Muscle of back (tissue), 13 donors: Measurements from ENCODE around the gene TREH. TPM values are rescaled to one million over a fixed set of nuclear protein-coding genes. Genes with fewer than 3 reads are reported as not detected.
"Not testable (repeated sequence)": the region's sequence is repeated elsewhere in the genome, so short reads cannot be mapped to it uniquely, and the experiment has no call there.

Experiments used
- DNase-seq, 3 donors: peaks; one replicate each; pipeline versions ENCODE4 v3.0.0 to v3.0.0-alpha.2; 2013
- long read RNA-seq, 9 donors: transcript quantifications; one replicate each; lab custom pipeline, GENCODE V29; 2026
- polyA plus RNA-seq, 10 donors: library from polyadenylated mRNA; unstranded; fragments of 120-200 nt; gene quantifications; one replicate each; pipeline ENCODE4 v1.2.1, GENCODE V29; 2013; ENCODE audit not compliant: insufficient read length in 10 of 10

Gene TREH, protein sequence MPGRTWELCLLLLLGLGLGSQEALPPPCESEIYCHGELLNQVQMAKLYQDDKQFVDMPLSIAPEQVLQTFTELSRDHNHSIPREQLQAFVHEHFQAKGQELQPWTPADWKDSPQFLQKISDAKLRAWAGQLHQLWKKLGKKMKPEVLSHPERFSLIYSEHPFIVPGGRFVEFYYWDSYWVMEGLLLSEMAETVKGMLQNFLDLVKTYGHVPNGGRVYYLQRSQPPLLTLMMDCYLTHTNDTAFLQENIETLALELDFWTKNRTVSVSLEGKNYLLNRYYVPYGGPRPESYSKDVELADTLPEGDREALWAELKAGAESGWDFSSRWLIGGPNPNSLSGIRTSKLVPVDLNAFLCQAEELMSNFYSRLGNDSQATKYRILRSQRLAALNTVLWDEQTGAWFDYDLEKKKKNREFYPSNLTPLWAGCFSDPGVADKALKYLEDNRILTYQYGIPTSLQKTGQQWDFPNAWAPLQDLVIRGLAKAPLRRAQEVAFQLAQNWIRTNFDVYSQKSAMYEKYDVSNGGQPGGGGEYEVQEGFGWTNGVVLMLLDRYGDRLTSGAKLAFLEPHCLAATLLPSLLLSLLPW
- under 1 TPM in 9 of 10 donors, not detected in 1; 0.05 to 0.75 (median 0.27) TPM for polyA plus RNA-seq
- long read RNA-seq, donor 1 = 0 reads
- long read RNA-seq, donor 2 = 0 reads
- long read RNA-seq, donor 3 = 0 reads
- long read RNA-seq, donor 4 = 0 reads
- long read RNA-seq, donor 5 = 0 reads
- long read RNA-seq, donor 6 = 0 reads
- long read RNA-seq, donor 7 = 0 reads
- long read RNA-seq, donor 8 = 0 reads
- long read RNA-seq, donor 9 = 0 reads

DNA sequence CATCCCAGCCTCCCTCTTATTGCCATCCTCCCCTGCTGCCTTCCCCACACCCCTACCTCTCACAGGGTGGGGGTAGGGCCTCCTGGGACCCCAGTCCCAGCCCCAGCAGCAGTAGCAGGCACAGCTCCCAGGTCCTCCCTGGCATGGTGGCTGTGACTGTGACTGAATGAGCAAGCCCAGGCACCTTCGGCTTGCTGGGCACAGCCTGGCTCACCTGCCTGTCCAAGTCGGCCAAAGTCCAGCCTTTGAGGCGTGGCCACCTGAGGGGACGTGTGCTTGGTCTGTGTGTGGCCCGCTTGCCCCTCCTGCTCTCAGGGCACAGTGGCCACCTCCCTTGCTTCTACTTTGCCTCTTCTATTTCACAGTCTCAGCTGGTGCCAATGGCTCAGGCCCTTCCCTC, at the start of gene TREH:
Gene TREH (minus strand): TSS at position 168 of the 400 bp plus-strand sequence. CDS start 23 bp downstream, at position 145.
- DNase-seq = no peak

DNA sequence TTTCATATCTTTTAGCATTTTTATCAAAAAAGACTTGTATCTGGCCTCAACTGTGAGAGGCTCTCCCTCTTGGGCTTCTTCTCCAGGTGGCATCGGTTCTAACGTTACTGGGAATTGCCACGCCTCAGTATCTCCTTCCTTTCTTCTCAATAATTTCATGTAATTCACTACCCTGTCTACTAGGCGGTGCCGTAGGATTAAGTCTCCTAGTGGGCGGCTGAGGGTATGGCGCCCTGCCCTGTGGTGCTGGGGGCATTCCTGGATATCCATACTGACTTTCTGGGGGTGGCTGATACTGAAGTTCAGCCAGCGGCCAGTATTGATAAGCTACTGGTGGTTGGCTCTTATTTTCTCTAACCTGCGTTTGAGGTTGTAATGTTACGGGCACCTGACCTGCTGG, 48.7 kb upstream of the TREH start:
- not testable (repeated sequence) for DNase-seq

DNA sequence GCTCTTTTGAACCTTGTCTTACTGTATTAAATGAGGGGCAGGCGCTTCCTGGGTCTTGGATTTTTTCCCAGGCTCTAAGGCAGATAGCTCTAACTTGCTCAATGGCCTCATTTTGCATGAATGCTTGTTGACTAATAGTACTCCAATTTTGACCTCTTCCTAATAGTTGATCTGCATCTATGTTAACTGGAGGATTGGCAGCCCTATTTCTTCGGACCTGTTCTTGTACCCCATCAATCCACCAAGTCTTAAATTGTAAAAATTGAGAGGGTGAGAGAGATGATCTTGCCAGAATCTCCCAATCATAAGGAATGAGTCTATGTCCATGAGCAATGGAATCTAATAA, 48.2 kb upstream of the TREH start:
- not testable (repeated sequence) for DNase-seq

DNA sequence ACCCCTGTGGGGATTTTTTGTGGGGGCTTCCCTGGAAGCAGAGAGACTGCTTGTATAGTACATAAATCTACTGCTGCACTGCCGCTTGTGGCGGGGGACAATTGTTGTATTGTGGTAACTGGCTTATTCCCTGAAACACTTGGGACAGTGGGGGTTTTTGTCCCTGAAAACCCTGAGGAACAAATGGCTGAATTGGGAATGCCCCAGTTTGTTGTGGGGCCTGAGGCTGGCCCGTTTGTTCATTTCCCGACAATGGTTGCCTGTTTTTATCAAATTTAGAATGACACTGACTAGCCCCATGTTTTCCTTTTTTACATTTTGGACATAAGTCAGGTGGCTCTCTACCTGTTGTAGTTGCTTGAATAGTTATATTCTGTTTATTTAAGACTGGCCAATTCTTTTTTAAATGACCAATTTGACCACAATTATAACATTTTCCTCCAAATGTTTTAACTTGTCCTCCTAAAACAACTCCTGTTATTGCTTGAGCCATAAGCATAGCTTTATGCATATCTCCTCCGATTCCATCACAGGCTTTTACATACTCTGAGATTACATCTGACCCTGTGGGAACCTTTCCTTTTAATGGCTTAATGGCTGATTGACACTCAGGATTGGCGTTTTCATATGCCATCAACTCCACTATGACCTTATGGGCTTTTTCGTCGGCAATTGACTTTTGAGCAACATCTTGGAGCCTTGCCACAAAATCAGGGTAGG, 47.7 kb upstream of the TREH start:
- DNase-seq = not testable (repeated sequence)

DNA sequence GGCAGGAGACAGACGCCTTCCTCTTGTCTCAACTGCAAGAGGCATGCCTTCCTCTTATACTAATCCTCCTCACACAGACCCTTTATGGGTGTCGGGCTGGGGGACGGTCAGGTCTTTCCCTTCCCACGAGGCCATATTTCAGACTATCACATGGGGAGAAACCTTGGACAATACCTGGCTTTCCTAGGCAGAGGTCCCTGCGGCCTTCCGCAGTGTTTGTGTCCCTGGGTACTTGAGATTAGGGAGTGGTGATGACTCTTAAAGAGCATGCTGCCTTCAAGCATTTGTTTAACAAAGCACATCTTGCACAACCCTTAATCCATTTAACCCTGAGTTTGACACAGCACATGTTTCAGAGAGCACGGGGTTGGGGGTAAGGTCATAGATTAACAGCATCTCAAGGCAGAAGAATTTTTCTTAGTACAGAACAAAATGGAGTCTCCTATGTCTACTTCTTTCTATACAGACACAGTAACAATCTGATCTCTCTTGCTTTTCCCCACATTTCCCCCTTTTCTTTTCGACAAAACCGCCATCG, 42.1 kb upstream of the TREH start:
- not testable (repeated sequence) for DNase-seq

DNA sequence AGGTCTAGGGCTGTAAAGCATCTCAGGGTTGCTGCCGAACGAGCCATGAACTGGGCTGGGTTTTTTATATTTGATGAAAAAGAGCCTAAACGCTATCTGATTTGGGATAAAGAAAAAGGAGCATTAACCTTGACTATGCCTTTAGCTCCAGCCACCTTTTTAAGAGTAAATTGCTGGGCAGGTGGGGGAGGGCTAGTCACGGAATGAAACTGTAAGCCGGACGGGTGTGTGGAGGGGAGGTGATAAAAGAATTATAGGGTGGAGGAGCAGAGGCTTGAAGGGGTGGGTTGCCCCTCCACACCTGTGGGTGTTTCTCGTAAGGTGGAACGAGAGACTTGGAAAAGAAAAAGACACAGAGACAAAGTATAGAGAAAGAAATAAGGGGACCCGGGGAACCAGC, 41.3 kb upstream of the TREH start:
- not testable (repeated sequence) for DNase-seq

DNA sequence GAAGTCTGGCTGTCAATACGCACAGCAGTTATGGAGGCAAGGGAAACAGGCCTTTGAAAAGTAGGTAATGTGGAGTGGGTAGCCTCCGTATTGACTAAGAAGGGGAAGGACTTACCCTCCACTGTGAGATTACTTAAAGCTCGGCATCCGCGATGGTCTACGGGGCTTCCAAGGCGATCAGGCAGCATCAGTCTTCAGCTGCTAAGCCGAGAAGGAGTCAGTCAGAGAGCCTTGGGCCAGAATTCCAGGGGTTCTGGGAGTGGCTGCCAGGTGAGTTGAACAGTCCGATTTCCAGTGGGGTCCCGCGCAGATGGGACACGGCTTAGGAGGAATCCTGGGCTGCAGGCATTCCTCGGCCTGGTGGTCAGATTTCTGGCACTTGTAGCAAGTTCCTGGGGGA, 40.6 kb upstream of the TREH start:
- not testable (repeated sequence) for DNase-seq

DNA sequence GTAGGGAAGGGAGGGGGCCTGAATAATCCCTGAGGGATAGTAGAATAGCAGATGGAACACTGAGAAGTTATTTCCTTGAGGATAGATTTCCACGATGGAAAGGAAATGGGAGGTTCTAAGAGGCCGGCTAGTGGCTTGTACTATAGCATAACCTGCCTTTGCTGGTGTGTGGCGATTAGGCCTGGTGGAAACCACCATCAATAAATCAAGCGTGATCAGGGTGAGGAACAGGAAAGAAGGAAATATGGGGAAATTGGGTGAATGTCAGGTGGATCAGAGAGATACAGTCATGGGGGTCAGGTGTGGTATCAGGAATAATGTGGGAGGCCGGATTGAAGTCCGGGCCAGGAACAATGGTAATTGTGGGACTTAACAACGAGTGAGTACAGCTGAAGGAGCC, 39.1 kb upstream of the TREH start:
- DNase-seq = not testable (repeated sequence)

DNA sequence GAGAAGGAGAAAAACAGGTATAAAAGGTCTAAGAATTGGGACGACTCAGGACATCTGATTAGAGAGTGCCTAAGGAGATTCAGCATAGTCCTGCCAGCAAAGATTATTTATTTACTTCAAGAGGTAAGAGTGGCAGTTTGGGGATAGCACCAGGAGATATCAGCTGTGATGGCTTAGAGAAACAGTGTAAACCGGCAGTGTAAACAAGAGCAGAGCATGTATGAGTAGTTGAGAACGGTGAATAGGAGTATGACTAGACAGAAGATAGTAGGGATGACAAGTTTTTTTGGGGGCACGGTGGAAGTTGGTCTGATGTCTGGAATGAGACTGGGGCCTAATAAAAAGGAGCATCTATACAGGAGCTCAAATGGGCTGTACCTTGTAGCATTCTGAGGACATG, 38.3 kb upstream of the TREH start:
- DNase-seq = not testable (repeated sequence)

DNA sequence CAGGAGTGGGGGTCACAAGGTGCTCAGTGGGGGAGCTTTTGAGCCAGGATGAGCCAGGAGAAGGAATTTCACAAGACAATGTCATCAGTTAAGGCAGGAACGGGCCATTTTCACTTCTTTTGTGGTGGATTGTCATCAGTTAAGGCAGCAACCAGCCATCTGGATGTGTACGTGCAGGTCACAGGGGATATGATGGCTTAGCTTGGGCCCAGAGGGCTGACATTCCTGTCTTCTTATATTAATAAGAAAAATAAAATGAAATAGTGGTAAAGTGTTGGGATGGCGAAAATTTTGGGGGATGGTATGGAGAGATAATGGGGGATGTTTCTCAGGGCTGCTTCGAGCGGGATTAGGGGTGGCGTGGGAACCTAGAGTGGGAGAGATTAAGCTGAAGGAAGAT, 37.8 kb upstream of the TREH start:
- DNase-seq = not testable (repeated sequence)

DNA sequence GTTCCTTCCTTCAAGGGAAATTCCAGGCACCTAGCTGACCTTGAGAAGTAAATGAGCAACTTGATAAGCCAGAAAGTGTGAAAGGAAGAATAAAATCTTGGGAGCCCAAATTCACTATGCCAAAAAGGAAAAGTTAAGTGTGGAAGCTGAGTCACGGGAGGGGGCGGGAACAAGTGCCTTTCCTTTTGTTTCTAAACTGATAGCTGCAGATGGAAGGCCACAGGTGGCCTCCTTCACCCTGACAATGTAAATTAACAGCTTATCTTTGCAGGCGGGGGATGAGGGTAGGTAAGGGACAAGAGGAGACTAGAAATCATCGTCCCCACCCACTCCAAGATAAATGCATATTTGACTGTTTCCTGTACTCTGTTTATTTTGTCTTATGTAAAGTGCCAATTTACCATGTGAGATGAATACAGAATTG, 36.4 kb upstream of the TREH start:
- no peak for DNase-seq

DNA sequence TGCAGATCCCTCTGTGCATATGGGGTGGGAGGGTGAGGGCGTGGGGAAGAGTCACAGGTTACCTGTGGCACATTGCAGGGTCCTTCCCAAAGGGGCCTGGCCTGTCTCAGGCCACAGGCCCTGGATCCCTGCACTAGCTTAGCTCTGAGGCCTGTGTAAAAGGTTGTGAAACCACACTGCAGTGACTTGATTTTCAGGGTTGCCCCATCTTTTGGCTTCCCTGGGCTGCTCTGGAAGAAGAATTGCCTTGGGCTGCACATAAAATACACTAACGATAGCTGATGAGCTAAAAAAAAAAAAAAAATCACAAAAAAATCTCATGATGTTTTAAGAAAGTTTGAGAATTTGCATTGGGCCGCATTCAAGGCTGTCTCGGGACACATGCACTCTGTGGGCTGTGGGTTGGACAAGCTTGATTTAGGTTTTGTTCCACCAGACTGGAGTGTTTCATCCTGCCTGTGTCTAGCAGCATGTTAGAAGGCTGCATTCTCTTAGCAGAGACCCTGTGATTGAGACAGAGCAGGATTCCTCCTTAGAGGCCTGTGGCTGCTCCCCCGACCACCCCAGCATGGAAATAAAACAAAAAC, 35.9 kb upstream of the TREH start:
- DNase-seq = no peak

DNA sequence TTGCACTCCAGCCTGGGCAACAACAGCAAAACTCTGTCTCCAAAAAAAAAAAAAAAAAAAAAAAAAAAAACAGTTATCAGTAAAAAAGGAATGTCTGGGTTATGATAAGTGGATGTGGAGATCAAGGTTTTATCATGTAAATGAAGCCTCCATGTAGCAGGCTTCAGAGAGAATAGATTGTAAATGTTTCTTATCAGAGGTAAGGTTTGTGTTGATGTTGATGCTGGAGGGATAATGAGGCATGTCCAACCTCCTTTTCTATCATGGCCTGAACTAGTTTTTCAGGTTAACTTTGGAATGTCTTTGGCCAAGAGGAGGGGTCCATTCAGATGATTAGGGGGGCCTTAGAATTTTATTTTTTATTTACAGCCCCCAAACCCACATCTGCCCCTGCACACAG, 35.4 kb upstream of the TREH start:
- no peak for DNase-seq

DNA sequence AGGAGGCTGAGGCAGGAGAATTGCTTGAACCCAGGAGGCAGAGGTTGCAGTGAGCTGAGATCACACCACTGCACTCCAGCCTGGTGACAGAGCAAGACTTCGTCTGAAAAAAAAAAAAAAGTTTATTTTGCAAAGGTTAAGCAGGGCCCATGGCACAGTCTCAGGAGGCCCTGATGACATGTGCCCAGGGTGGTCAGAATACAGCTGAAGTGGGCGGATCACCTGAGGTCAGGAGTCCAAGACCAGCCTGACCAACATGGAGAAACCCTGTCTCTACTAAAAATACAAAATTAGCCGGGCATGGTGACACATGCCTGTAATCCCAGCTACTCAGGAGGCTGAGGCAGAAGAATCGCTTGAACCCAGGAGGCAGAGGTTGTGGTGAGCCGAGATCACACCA, 35.0 kb upstream of the TREH start:
- DNase-seq = not testable (repeated sequence)

DNA sequence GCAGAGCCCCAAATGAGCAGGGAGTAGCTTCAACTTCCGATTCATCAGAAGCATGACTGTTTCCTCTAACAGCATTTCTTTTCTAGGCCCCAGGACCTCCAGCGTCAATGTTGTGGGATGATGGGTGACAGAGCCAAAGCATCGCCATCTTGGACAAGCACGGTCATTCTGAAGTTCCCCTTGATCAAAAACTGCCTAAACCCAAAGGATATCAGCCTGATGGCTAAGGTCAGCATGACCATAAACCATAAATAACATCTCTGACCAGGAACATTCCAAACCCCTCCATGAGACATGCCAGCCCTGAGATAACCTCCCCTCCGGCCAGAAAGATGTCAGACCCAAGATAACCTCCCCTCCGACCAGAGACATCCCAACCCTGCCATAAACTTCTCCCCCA, 28.8 kb upstream of the TREH start:
- DNase-seq = no peak

DNA sequence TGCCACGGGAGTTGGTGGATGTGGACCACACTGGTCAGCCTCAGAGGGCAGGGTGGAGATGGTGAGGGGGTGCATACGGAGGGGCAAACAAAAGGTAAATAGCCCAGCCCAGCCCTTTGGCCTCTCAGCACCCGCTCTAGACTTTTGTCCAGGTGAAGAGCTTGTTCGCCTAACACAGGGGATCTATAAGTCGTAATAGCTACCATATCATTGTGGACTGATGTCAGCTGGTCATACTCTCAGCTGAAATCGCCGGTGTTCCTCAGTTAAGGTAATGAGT, 27.0 kb upstream of the TREH start:
- no peak for DNase-seq

DNA sequence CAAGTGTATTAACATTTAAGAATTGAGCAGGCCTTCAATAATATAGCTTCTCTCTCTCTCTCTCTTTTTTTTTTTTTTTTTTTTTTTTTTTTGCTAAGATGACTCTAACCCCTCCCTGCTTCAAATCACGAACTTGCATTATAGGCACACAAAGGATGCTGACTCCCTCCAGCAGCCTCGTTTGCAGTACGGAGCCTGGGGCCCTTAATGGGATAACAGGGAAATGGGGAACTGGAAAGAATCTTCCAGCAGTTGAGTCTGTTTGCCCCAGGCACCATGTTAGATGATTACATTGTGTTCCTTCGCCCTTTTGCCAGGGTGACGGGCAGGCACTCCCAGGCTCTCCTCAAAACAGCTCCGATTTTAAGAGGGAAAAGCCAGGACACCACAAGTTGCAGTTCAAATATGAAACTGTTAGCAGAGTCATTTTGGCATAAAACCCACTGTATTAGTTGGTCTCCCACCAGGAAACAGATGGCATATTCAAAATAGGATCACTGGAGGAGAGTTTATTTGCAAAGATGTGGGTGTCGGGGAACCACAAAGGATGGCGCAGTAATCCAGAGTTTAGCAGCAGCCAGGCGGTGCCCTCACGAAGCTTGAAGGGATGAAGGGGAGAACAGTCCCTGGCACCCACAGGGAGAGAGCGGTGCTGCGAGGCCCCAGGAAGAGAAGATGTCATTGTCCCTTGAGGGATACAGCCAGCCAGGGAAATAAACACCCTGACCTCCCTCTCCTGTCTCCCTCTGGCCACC, 26.5 kb upstream of the TREH start:
- peak in 1 of 3 donors; percentile 49 for DNase-seq

DNA sequence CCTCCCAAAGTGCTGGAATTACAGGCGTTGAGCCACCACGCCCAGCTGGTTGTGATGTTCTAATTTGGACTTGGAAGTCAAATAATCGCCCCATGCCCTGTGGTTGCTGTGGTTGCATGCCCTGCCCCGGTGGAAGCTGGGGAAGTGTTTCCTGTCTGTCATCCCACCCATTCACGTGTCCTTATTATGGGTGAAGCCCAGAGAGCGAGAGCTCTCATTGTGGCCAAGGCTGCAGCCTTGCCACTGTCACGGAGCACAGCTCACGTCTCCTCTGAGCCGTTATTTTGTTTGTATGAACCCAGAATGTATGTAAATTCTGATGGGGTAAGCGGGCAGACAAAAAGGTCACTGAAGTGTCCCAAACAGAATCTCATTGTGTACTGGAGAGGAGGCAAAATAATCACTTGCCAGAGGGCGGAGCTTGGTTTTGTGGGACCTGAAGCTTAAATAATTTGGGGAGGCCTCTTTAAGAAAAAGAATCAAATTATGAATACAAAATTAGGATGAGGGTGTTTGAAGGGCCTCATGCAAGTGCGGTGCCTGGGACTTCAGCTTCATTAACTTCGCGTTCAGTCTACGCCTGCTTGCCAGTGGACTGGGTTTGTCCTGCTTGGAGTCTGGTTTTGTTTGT, 25.8 kb upstream of the TREH start:
- DNase-seq = no peak

DNA sequence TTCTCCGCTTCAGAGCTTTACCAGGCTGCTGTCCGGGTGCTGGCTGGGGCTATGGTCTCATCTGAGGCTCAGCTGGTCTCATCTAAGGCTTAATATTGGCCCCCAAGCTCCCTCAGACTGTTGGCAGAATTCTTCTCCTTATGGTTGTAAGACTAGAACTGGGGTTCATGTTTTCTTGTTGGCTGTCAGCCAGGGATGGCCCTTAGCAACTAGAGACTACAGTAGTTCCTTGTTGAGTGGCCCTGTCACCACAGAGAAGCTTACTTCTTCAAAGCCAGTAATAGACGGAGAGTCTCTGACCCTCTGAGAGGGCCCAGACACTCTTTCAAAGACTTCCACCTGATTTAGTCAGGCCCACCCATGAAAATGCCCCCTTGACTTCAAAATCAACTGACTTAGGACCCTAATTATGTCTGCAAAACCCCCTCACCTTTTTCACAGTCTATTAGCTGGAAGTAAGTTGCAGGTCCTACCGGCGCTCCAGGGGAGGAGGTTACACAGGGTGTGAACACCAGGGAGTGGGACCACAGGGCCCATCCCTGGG, 24.2 kb upstream of the TREH start:
- DNase-seq = peak in 1 of 3 donors; percentile 34

DNA sequence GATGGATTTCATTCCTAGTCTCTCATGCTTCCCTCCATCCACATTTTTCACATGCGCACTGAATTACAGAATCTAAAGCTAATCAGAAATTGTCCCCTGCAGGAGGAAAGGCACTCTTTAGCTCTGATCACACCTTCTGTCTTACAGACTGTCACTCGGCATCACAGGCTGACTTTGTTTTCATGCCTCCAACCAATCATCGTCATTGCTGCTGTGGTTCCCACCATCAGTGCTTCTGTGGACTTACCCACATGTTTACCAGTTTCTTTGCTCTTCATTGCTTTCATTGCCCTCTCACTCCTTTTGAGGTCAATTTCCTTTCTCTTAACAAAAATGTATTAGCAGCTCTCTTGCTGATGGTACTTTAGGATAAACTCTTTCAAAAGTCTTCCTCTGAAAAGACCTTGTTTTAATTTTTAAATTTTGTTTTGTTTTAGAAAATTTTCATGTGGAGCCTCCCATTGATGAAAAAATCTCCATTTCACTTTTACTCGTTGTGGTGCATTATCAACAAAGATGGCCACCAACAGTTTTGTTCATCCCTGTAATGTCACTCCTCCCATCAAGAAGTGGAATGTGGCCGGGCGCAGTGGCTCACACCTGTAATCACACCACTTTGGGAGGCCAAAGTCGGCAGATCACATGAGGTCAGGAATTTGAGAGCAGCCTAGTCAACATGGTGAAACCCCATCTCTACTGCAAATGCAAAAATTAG, 20.2 kb upstream of the TREH start:
- no peak for DNase-seq
